ENCODE data around the gene ATXN1. TPM values are rescaled to one million over a fixed set of nuclear protein-coding genes. Genes with fewer than 3 reads are reported as not detected.

Gene ATXN1
- polyA plus RNA-seq, 1 donor (not counting 4 experiments of a cell fraction or from before 2014, with no cell fraction given), result 9.7 TPM

DNA sequence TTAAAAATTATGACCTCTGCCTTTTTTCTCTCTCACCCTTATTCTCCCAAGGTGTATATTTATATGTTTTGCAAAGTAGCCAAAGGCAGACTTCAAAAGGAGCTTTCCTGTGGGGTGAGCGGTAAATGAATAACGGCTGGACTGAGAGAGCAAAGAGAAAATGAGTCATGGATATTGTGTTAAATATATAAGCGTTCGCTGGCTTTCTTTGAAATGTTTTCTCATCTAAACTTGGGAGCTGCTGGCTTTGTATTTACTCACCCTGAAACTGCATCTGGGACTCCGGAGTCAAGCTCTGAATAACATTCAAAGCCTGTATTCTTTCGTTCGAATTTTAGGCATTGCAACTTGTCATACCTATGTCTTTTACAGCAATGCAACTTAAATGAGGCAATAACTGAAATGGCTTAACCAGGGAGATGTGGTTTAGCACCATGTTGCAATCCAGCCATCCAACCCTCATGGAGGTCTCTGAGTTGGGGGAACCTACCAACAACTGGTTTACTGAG lies 32.0 kb downstream of the ATXN1 start:
- no peak overlapping the region for H2AFZ ChIP-seq (ENCODE audit: control insufficient read depth, low read length)
- H3K4me3 ChIP-seq (ENCODE audit: control insufficient read depth in 2 of 3, extremely low read depth in 1 of 3, insufficient read depth in 2 of 3, low read depth in 1 of 3, low read length in 3 of 3), result no peak overlapping the region
- H3K4me1 ChIP-seq (ENCODE audit: control insufficient read depth, extremely low read depth, insufficient read depth, low read length), result peaks cover 28% of the 10 kb centered on the region
- dilution Hi-C loops (cut with MboI; ENCODE audit: extremely low pct_ligation_motif_present, low sequenced_read_pairs), result no loop called here
- no peaks in the 10 kb centered on the region for H4K20me1 ChIP-seq (ENCODE audit: control insufficient read depth, extremely low read depth, insufficient read depth, low read length)
- no peaks in the 10 kb centered on the region for H3K9me3 ChIP-seq (ENCODE audit: control insufficient read depth, low read depth, low read length)
- DNase-seq (ENCODE audit: low read depth, low spot score), result no peak
- no peaks in the 10 kb centered on the region for H3K9me1 ChIP-seq (ENCODE audit: control insufficient read depth, extremely low read depth, insufficient read depth, low read length)
- H3K27ac ChIP-seq (ENCODE audit: control insufficient read depth, insufficient read depth, low read length), result no peak overlapping the region
- no peak for FAIRE-seq
- H3K36me3 ChIP-seq (ENCODE audit: control insufficient read depth in 2 of 2, extremely low read depth in 1 of 2, insufficient read depth in 2 of 2, low read length in 2 of 2), result no peaks in the 10 kb centered on the region
- H3K79me2 ChIP-seq (ENCODE audit: control insufficient read depth, insufficient read depth, low read length), result peaks cover 12% of the 10 kb centered on the region
- no peak overlapping the region for H3K4me2 ChIP-seq (ENCODE audit: control insufficient read depth, extremely low read depth, insufficient read depth, low read depth, low read length)
- no peaks in the 10 kb centered on the region for H3K27me3 ChIP-seq (ENCODE audit: control insufficient read depth, extremely low read depth, insufficient read depth, low read length)
- TF ChIP-seq EZH2 (IDR thresholded peaks at IDR 0.05; ENCODE audit: low read length), result no peak
- TF ChIP-seq, protein P1, sequence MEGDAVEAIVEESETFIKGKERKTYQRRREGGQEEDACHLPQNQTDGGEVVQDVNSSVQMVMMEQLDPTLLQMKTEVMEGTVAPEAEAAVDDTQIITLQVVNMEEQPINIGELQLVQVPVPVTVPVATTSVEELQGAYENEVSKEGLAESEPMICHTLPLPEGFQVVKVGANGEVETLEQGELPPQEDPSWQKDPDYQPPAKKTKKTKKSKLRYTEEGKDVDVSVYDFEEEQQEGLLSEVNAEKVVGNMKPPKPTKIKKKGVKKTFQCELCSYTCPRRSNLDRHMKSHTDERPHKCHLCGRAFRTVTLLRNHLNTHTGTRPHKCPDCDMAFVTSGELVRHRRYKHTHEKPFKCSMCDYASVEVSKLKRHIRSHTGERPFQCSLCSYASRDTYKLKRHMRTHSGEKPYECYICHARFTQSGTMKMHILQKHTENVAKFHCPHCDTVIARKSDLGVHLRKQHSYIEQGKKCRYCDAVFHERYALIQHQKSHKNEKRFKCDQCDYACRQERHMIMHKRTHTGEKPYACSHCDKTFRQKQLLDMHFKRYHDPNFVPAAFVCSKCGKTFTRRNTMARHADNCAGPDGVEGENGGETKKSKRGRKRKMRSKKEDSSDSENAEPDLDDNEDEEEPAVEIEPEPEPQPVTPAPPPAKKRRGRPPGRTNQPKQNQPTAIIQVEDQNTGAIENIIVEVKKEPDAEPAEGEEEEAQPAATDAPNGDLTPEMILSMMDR (optimal IDR thresholded peaks at IDR 0.05 in 1 of 3, IDR thresholded peaks at IDR 0.05 in 1 of 3, conservative IDR thresholded peaks at IDR 0.05 in 1 of 3; ENCODE audit: extremely low read depth in 1 of 3, insufficient read depth in 2 of 3, low read length in 3 of 3), result no peak
- H3K9ac ChIP-seq (ENCODE audit: control insufficient read depth, extremely low read depth, insufficient read depth, low read length), result no peak overlapping the region

DNA sequence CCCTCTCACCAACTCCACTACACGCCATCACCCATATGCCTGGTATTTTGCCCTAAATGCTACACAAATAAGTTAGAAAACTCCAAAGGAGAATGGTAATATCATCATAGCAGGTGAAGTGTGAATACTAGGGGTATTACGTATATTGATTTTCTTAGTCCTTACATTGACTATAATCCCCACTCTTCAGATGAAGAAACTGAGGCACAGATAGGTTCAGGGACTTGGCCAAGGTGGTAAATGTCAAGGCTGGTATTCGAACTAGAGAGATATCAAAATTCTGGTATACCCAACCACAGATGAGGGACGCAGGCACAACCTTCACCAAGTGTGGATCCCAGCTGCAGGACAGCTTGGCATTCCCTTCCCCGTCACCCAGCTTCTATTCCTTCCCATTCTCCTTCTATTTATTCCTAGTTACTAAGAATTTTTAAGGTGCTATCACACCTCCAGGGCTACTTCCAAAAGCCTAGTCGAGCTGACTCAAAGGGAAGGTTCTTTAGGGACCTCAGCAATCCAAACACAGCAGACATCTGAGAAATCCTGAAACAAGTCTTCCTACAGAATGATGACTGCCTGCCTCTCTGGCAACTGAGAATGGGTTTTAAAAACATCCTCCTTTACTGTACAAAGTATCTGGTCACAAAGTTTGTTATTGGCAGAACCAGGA lies 32.6 kb downstream of the ATXN1 start:
- Histone ChIP-seq H4K20me1 (ENCODE audit: control insufficient read depth, extremely low read depth, insufficient read depth, low read length) (no peaks in the 10 kb centered on the region), H3K36me3 (ENCODE audit: control insufficient read depth in 2 of 2, extremely low read depth in 1 of 2, insufficient read depth in 2 of 2, low read length in 2 of 2) (no peaks in the 10 kb centered on the region), H3K27ac (ENCODE audit: control insufficient read depth, insufficient read depth, low read length) (no peak overlapping the region), H3K9me1 (ENCODE audit: control insufficient read depth, extremely low read depth, insufficient read depth, low read length) (no peaks in the 10 kb centered on the region), H3K4me3 (ENCODE audit: control insufficient read depth in 2 of 3, extremely low read depth in 1 of 3, insufficient read depth in 2 of 3, low read depth in 1 of 3, low read length in 3 of 3) (no peak overlapping the region), H3K4me2 (ENCODE audit: control insufficient read depth, extremely low read depth, insufficient read depth, low read depth, low read length) (no peak overlapping the region), H3K27me3 (ENCODE audit: control insufficient read depth, extremely low read depth, insufficient read depth, low read length) (no peaks in the 10 kb centered on the region), H3K9me3 (ENCODE audit: control insufficient read depth, low read depth, low read length) (no peaks in the 10 kb centered on the region), H3K79me2 (ENCODE audit: control insufficient read depth, insufficient read depth, low read length) (peaks cover 12% of the 10 kb centered on the region), H3K9ac (ENCODE audit: control insufficient read depth, extremely low read depth, insufficient read depth, low read length) (no peak overlapping the region), H2AFZ (ENCODE audit: control insufficient read depth, low read length) (no peak overlapping the region), H3K4me1 (ENCODE audit: control insufficient read depth, extremely low read depth, insufficient read depth, low read length) (peaks cover 33% of the 10 kb centered on the region)
- FAIRE-seq (no peak), DNase-seq (ENCODE audit: low read depth, low spot score) (no peak)
- dilution Hi-C loops (cut with MboI; ENCODE audit: extremely low pct_ligation_motif_present, low sequenced_read_pairs), result no loop called here
- TF ChIP-seq, protein P1 (optimal IDR thresholded peaks at IDR 0.05 in 1 of 3, IDR thresholded peaks at IDR 0.05 in 1 of 3, conservative IDR thresholded peaks at IDR 0.05 in 1 of 3; ENCODE audit: extremely low read depth in 1 of 3, insufficient read depth in 2 of 3, low read length in 3 of 3), result no peak
- no peak for TF ChIP-seq EZH2 (IDR thresholded peaks at IDR 0.05; ENCODE audit: low read length)

All from keratinocyte (primary cell).